RWPE1 (cell line): ENCODE data around the gene ELANE.

Experiments
- CTCF ChIA-PET: fragments of 350-600 bp; sonication (Branson Sonifier 250); formaldehyde crosslinking; extraction: SDS; loops from one replicate; lab custom pipeline; 2021; lab: Yijun Ruan, JAX
- POLR2A ChIA-PET: fragments of 400-600 bp; formaldehyde crosslinking; extraction: SDS; loops from one replicate; lab custom pipeline; 2020; ENCODE audit warnings: antibody characterized with exemption; ENCODE audit not compliant: low non-redundant PET; lab: Yijun Ruan, JAX
- DNase-seq: peaks from one replicate; pipeline ENCODE4 v3.0.0; 2012; ENCODE audit warnings: low spot score
- H3K27ac ChIP-seq: fragments of 450-650 bp; 2 replicates; pipeline ENCODE4 v1.5.1; 2017
- TF ChIP-seq, protein P1 (sequence below): fragments of 450-650 bp; conservative IDR thresholded peaks from 2 replicates; pipeline ENCODE4 v1.5.1; 2017; ENCODE audit warnings: low read depth, mild to moderate bottlenecking

The ELANE gene

DNA sequence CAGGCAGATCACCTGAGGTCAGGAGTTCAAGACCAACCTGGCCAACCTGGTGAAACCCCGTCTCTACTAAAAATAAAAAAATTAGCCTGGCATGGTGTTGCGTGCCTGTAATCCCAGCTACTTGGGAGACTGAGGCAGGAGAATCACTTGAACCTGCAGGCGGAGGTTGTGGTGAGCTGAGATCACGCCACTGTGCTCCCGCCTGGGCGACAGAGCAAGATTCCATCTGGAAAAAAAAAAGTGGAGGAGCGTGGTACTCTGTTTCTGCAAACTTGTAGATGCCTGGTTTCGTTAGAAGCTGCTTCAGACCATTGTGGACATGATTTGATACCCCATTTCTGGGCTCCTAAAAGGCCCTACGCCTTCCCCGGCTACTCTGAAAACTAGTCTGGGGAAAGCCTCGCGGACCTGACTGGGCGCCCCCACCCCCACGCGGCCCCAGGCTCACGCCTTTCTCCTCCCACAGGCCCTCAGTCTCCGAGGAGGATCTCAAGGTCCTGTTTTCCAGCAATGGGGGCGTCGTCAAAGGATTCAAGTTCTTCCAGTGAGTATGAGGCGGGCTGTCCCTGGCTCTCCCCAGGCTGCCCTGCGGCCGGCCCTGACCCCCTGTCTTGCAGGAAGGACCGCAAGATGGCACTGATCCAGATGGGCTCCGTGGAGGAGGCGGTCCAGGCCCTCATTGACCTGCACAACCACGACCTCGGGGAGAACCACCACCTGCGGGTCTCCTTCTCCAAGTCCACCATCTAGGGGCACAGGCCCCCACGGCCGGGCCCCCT, 41.8 kb upstream of the ELANE start:
- ChIA-PET CTCF (interaction anchor here (1.0 kb wide), 1 partner anchor 10 kb away, joined by 3 read pairs; no protein-coding TSS in a partner anchor), POLR2A (interaction anchor here (0.7 kb wide), 1 partner anchor 125 kb away, joined by 4 read pairs; no protein-coding TSS in a partner anchor)
- TF ChIP-seq, protein P1, sequence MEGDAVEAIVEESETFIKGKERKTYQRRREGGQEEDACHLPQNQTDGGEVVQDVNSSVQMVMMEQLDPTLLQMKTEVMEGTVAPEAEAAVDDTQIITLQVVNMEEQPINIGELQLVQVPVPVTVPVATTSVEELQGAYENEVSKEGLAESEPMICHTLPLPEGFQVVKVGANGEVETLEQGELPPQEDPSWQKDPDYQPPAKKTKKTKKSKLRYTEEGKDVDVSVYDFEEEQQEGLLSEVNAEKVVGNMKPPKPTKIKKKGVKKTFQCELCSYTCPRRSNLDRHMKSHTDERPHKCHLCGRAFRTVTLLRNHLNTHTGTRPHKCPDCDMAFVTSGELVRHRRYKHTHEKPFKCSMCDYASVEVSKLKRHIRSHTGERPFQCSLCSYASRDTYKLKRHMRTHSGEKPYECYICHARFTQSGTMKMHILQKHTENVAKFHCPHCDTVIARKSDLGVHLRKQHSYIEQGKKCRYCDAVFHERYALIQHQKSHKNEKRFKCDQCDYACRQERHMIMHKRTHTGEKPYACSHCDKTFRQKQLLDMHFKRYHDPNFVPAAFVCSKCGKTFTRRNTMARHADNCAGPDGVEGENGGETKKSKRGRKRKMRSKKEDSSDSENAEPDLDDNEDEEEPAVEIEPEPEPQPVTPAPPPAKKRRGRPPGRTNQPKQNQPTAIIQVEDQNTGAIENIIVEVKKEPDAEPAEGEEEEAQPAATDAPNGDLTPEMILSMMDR = no peak
- H3K27ac ChIP-seq = peak overlapping the region; percentile 99
- no peak for DNase-seq

DNA sequence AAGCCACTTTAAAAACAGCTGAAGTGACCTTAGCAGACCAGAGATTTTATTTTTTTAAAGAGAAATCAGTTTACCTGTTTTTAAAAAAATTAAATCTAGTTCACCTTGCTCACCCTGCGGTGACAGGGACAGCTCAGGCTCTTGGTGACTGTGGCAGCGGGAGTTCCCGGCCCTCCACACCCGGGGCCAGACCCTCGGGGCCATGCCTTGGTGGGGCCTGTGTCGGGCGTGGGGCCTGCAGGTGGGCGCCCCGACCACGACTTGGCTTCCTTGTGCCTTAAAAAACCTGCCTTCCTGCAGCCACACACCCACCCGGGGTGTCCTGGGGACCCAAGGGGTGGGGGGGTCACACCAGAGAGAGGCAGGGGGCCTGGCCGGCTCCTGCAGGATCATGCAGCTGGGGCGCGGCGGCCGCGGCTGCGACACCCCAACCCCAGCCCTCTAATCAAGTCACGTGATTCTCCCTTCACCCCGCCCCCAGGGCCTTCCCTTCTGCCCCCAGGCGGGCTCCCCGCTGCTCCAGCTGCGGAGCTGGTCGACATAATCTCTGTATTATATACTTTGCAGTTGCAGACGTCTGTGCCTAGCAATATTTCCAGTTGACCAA, 41.1 kb upstream of the ELANE start:
- DNase-seq = no peak
- CTCF ChIA-PET = no interaction called here
- peak overlapping the region; percentile 99 for H3K27ac ChIP-seq
- POLR2A ChIA-PET = no interaction called here
- TF ChIP-seq, protein P1 = no peak

DNA sequence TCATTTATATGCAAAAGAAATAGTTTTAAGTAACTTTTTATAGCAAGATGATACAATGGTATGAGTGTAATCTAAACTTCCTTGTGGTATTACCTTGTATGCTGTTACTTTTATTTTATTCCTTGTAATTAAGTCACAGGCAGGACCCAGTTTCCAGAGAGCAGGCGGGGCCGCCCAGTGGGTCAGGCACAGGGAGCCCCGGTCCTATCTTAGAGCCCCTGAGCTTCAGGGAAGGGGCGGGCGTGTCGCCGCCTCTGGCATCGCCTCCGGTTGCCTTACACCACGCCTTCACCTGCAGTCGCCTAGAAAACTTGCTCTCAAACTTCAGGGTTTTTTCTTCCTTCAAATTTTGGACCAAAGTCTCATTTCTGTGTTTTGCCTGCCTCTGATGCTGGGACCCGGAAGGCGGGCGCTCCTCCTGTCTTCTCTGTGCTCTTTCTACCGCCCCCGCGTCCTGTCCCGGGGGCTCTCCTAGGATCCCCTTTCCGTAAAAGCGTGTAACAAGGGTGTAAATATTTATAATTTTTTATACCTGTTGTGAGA, 40.5 kb upstream of the ELANE start:
- POLR2A ChIA-PET = no interaction called here
- peak overlapping the region; percentile 99 for H3K27ac ChIP-seq
- TF ChIP-seq, protein P1 = no peak
- CTCF ChIA-PET = no interaction called here
- DNase-seq = no peak

DNA sequence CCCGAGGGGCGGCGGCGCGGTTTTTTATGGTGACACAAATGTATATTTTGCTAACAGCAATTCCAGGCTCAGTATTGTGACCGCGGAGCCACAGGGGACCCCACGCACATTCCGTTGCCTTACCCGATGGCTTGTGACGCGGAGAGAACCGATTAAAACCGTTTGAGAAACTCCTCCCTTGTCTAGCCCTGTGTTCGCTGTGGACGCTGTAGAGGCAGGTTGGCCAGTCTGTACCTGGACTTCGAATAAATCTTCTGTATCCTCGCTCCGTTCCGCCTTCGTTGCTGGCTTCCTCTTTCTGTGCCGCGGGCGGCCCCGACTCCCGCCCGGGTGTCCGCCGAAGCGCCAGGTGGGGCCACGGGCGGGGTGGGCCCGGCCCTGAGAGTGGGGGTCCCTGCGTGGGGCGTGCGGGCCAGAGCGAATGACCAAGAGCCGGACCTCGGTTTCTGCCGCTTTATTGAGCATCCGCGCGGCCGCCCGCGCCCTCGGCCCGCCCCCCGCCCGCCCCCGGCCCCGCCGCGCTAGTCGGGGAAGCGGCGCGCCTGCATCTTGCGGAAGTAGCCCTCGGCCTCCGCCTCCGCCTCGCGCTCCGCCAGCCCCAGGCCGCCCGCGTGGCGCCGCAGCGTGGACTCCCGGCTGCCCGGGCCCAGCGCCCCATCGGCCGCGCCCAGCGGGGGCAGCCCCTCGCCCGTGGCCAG, 39.9 kb upstream of the ELANE start:
- H3K27ac ChIP-seq = peak overlapping the region; percentile 99
- TF ChIP-seq, protein P1 = no peak
- ChIA-PET POLR2A (no interaction called here), CTCF (no interaction called here)
- no peak for DNase-seq

DNA sequence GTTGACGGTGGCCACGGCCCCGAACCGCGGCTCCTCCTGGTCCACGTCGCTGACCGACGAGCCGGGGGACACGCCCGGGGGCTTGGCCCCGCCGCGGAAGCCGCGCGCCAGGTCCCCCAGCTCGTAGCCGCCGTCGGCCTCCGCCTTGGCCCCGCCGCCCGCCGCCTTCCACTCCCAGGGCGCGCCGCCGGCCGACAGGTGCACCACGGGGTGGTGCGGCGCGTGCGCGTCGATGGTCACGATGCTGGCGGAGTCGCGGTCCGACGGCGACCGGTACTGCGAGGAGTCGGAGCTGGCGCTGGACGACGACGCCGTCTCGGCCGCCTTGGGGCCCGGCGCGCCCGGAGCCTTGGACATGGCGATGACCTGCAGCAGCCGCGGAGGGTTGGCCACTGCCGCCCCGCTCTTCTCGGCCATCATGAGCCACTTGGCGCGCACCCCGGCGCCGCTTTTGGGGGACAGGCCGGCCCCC, 39.3 kb upstream of the ELANE start:
- POLR2A ChIA-PET = no interaction called here
- DNase-seq = no peak
- TF ChIP-seq, protein P1 = no peak
- CTCF ChIA-PET = no interaction called here
- no peak overlapping the region for H3K27ac ChIP-seq
